Measurements from ENCODE around the gene NAB2.
A peak's percentile ranks its signal among the peaks of the same experiment; 100 is the strongest.

The NAB2 gene

DNA sequence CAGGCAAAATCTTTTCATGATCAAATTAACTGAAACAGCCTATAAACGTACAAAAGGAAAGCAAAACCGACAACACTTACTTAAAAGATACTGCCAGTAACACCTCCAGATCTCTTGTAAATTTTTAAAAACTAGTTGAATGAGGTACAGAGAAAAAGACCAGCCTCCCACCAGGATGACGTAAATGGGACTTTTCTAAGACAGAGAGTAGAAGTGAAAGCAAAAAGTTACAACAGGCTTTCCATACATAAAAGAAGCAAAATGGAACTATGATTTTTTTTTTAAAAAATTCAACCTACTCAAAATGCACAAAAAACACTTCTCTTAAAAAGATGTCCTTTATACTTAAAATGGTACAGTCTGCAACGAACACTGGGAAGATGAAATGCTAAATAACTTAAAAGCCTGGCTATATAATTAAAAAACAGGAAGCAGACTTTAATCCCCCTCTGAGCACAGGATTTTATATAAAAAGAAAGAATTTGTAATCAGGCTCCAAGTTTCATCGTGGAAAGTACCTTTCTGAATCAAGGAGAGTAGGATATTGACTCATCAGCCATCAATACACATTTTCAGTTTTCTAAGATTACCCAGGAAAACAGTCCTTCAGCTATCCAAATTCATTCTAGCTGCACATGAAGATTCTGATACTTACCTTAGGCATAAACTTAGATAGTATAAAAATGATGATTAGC is 24.8 kb upstream of the NAB2 start:
- H3F3A ChIP-seq (ENCODE audit: insufficient read depth, low read length), result peaks cover 15% of the 10 kb centered on the region
- H3K27me3 ChIP-seq (ENCODE audit: insufficient read depth, low read length), result no peaks in the 10 kb centered on the region
- TF ChIP-seq EZH2 (IDR thresholded peaks at IDR 0.05; ENCODE audit: borderline replicate concordance, low read length), result no peak
- TF ChIP-seq, protein P1, sequence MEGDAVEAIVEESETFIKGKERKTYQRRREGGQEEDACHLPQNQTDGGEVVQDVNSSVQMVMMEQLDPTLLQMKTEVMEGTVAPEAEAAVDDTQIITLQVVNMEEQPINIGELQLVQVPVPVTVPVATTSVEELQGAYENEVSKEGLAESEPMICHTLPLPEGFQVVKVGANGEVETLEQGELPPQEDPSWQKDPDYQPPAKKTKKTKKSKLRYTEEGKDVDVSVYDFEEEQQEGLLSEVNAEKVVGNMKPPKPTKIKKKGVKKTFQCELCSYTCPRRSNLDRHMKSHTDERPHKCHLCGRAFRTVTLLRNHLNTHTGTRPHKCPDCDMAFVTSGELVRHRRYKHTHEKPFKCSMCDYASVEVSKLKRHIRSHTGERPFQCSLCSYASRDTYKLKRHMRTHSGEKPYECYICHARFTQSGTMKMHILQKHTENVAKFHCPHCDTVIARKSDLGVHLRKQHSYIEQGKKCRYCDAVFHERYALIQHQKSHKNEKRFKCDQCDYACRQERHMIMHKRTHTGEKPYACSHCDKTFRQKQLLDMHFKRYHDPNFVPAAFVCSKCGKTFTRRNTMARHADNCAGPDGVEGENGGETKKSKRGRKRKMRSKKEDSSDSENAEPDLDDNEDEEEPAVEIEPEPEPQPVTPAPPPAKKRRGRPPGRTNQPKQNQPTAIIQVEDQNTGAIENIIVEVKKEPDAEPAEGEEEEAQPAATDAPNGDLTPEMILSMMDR (IDR thresholded peaks at IDR 0.05; ENCODE audit: low read length), result no peak
- H3K36me3 ChIP-seq (ENCODE audit: insufficient read depth, low read length), result peaks cover 87% of the 10 kb centered on the region
- peaks cover 26% of the 10 kb centered on the region for H3K4me1 ChIP-seq (ENCODE audit: insufficient read depth, low read length, severe bottlenecking)
- H3K9me2 ChIP-seq (ENCODE audit: low read depth, low read length), result no peaks in the 10 kb centered on the region
- H3K9ac ChIP-seq (ENCODE audit: low read length), result peak overlapping the region; percentile 28
- H3K9me3 ChIP-seq (ENCODE audit: low read length), result no peaks in the 10 kb centered on the region
- no peaks in the 10 kb centered on the region for H3K79me2 ChIP-seq (ENCODE audit: insufficient read depth, low read length)
- no peak overlapping the region for H3K4me3 ChIP-seq (ENCODE audit: low read depth, low read length, poor library complexity, severe bottlenecking)
- H4K20me1 ChIP-seq (ENCODE audit: insufficient read depth, low read length), result no peaks in the 10 kb centered on the region
- no peak overlapping the region for H2AFZ ChIP-seq (ENCODE audit: low read length)
- peak overlapping the region; percentile 45 for H3K4me2 ChIP-seq (ENCODE audit: low read length)
- peak overlapping the region; percentile 73 for H3K27ac ChIP-seq (ENCODE audit: low read depth, low read length, poor library complexity, severe bottlenecking)

DNA sequence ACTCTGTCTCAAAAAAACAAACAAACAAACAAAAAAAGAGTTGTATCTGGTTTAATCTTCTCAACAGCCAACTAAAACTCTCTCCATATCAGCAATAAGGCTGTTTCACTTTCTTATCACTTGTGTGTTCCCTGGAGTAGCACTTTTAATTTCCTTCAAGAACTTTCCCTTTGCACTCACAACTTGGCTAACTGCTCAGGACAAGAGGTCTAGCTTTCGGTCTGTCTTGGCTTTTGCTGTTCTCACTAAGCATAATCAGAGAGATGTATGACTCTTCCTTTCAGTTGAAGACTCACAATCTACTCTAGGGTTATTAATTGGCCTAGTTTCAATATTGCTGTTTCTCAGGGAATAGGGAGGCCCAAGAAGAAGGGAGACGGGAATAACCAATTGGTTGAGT is 22.7 kb upstream of the NAB2 start:
- H3K27ac ChIP-seq (ENCODE audit: low read depth, low read length, poor library complexity, severe bottlenecking), result no peak overlapping the region
- no peak overlapping the region for H2AFZ ChIP-seq (ENCODE audit: low read length)
- no peak overlapping the region for H3K4me3 ChIP-seq (ENCODE audit: low read depth, low read length, poor library complexity, severe bottlenecking)
- no peaks in the 10 kb centered on the region for H3K79me2 ChIP-seq (ENCODE audit: insufficient read depth, low read length)
- TF ChIP-seq EZH2 (IDR thresholded peaks at IDR 0.05; ENCODE audit: borderline replicate concordance, low read length), result no peak
- TF ChIP-seq, protein P1 (IDR thresholded peaks at IDR 0.05; ENCODE audit: low read length), result no peak
- H3F3A ChIP-seq (ENCODE audit: insufficient read depth, low read length), result peaks cover 15% of the 10 kb centered on the region
- H3K4me1 ChIP-seq (ENCODE audit: insufficient read depth, low read length, severe bottlenecking), result peaks cover 24% of the 10 kb centered on the region
- no peaks in the 10 kb centered on the region for H4K20me1 ChIP-seq (ENCODE audit: insufficient read depth, low read length)
- no peaks in the 10 kb centered on the region for H3K9me3 ChIP-seq (ENCODE audit: low read length)
- H3K4me2 ChIP-seq (ENCODE audit: low read length), result no peak overlapping the region
- H3K9ac ChIP-seq (ENCODE audit: low read length), result no peak overlapping the region
- H3K9me2 ChIP-seq (ENCODE audit: low read depth, low read length), result no peaks in the 10 kb centered on the region
- H3K36me3 ChIP-seq (ENCODE audit: insufficient read depth, low read length), result peaks cover 89% of the 10 kb centered on the region
- no peaks in the 10 kb centered on the region for H3K27me3 ChIP-seq (ENCODE audit: insufficient read depth, low read length)

DNA sequence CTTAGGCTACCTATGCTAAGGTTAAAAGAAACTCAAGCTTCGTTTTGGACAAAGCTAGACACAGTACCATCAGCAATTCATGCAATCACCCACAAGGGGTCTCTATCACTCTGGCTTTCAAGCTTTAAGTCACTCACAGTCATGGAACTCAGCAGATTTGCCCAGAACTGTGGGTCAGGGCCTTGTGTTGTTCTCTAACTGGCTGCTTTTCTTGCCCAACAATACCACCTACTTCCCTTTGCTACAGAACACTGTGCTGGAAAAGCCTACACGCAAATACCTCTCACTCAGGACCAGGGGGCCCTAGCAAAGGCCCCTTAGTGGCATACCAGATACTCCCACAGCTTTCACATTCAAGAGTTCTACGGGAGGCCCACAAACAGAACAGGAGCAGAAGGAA is 19.4 kb upstream of the NAB2 start:
- Histone ChIP-seq H3K9me3 (ENCODE audit: low read length) (no peaks in the 10 kb centered on the region), H2AFZ (ENCODE audit: low read length) (no peak overlapping the region), H3K27ac (ENCODE audit: low read depth, low read length, poor library complexity, severe bottlenecking) (peak overlapping the region; percentile 64), H3K9me2 (ENCODE audit: low read depth, low read length) (no peaks in the 10 kb centered on the region), H3K4me1 (ENCODE audit: insufficient read depth, low read length, severe bottlenecking) (peaks cover 34% of the 10 kb centered on the region), H3K36me3 (ENCODE audit: insufficient read depth, low read length) (peaks cover 82% of the 10 kb centered on the region), H3K4me2 (ENCODE audit: low read length) (no peak overlapping the region), H3K79me2 (ENCODE audit: insufficient read depth, low read length) (peaks cover 6% of the 10 kb centered on the region; the same call in 1 of the 2 replicates), H3K27me3 (ENCODE audit: insufficient read depth, low read length) (no peaks in the 10 kb centered on the region), H3F3A (ENCODE audit: insufficient read depth, low read length) (peaks cover 1% of the 10 kb centered on the region), H4K20me1 (ENCODE audit: insufficient read depth, low read length) (no peaks in the 10 kb centered on the region), H3K9ac (ENCODE audit: low read length) (no peak overlapping the region; the same call in 1 of the 2 replicates), H3K4me3 (ENCODE audit: low read depth, low read length, poor library complexity, severe bottlenecking) (no peak overlapping the region)
- TF ChIP-seq EZH2 (IDR thresholded peaks at IDR 0.05; ENCODE audit: borderline replicate concordance, low read length), result no peak
- TF ChIP-seq, protein P1 (IDR thresholded peaks at IDR 0.05; ENCODE audit: low read length), result peak; percentile 86
